Activated CD8-positive, alpha-beta memory T cell treated with anti-CD3 and anti-CD28 coated beads, Interleukin-2, amount 50 U/mL, for 24 hours (primary cell): Measurements from ENCODE around the gene SERPINI2.

Experiments
- DNase-seq: peaks from one replicate; pipeline ENCODE4 v3.0.0-alpha.2; 2020; ENCODE audit errors: extremely low read depth

The SERPINI2 gene, protein sequence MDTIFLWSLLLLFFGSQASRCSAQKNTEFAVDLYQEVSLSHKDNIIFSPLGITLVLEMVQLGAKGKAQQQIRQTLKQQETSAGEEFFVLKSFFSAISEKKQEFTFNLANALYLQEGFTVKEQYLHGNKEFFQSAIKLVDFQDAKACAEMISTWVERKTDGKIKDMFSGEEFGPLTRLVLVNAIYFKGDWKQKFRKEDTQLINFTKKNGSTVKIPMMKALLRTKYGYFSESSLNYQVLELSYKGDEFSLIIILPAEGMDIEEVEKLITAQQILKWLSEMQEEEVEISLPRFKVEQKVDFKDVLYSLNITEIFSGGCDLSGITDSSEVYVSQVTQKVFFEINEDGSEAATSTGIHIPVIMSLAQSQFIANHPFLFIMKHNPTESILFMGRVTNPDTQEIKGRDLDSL

GRCh38 chr3:167473863-167474262, at the start of gene SERPINI2:
Gene SERPINI2 (minus strand): TSS chr3:167474042. CDS start chr3:167471834, 2,208 bp downstream.
- no peak for DNase-seq

GRCh38 chr3:167521006-167521355, 47.1 kb upstream of the SERPINI2 start:
- no peak for DNase-seq

- no peak for DNase-seq
Measured at GRCh38 chr3:167520266-167521005, 46.6 kb upstream of the SERPINI2 start.

GRCh38 chr3:167507954-167508353, 34.1 kb upstream of the SERPINI2 start:
- DNase-seq, result no peak

- no peak for DNase-seq
Measured at GRCh38 chr3:167502401-167502800, 28.6 kb upstream of the SERPINI2 start.

GRCh38 chr3:167501941-167502340, 28.1 kb upstream of the SERPINI2 start:
- DNase-seq, result no peak

DNA sequence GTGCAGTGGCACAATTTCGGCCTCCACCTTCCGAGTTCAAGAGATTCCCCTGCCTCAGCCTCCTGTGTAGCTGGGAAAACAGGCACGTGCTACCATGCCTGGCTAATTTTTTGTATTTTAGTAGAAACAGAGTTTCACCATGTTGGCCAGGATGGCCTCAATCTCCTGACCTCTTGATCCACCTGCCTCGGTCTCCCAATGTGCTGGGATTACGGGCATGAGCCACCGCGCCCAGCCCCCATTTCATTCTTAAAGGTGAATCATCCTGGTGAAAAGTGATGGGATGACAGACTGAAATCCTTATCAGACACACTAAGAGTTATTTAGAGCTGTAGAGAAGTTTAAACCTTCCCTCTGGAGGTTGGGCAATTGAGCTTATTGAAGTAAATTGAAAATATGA, 24.1 kb upstream of the SERPINI2 start:
- no peak for DNase-seq

- DNase-seq, result no peak
Measured at GRCh38 chr3:167493244-167493643, 19.4 kb upstream of the SERPINI2 start.

DNA sequence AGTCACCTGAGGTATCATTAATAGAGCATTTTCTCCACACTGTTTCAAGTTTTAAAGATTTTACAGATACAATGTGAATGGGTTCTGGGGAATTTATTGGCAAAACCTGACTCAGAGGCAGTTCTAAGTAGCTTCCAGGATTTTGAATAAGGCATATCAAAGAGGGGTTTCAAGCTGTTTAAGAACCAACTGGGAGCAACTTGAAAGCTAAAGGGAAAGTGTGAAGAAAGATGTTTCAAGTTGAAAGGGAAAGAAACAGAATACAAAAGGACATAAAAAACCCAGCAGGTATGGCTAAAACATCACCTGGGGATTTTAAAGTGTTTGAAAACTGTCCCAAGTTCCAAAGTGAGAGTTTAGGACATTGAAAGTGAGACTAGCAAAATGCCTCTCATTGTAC, 17.8 kb upstream of the SERPINI2 start:
- no peak for DNase-seq

GRCh38 chr3:167489571-167489970, 15.7 kb upstream of the SERPINI2 start:
- DNase-seq, result no peak

- DNase-seq, result no peak
Measured at GRCh38 chr3:167487556-167487955, 13.7 kb upstream of the SERPINI2 start.

DNA sequence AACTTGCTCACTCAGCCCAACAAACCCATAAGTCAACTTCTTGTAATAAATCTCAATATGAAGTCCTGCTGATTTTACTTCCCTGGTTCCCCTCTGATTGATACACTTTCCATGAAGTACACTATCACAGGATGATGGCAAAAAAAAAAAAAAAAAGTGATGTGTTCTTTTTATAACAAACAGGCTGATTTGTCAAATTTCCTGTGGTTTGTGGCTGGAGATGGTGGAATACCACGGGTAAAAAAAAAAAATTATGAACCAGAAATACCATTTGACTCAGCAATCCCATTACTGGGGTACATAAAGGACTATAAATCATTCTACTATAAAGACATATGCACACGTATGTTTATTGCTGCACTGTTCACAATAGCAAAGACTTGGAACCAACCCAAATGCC, 10.7 kb upstream of the SERPINI2 start:
- DNase-seq, result no peak

GRCh38 chr3:167483708-167484475, 10.1 kb upstream of the SERPINI2 start:
- DNase-seq, result no peak

DNA sequence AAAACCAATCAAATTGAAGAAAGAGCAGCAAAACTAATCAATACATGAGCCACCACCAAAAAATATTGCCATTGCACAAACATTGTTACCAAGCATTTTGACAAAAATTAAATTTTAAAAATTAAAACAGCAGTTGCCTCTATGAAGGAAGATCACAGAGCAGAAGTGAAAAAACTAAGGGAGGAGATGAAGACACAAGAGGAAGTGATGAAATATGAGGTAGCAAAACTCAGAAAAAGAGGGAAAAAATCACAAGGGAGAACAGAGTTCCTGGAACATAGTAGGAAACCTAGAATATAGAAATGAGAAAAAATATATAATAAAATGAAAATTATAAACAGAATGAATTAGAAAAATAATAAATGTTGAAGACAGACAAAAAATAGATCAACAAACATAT, 7.3 kb upstream of the SERPINI2 start:
- no peak for DNase-seq

GRCh38 chr3:167480748-167481147, 6.9 kb upstream of the SERPINI2 start:
- no peak for DNase-seq

DNA sequence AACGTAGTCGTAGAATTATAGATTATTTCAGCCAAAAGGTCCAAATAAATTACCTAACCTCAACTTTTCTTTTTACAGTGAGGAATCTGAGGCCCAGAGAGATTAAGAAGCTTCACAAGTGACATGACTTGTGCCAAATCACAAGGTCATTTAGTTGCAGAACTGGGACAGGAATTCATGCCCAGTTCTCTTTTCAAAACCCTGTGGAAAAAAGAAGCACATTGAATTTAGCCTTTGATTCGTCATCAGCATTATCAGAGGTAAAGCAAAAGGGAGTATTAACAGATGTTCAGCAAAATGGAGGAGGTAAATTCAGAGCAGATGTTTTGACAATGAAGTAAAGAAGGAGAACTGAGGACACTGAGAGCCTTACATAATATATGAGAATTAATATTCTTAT, 4.5 kb downstream of the SERPINI2 start:
- no peak for DNase-seq

DNA sequence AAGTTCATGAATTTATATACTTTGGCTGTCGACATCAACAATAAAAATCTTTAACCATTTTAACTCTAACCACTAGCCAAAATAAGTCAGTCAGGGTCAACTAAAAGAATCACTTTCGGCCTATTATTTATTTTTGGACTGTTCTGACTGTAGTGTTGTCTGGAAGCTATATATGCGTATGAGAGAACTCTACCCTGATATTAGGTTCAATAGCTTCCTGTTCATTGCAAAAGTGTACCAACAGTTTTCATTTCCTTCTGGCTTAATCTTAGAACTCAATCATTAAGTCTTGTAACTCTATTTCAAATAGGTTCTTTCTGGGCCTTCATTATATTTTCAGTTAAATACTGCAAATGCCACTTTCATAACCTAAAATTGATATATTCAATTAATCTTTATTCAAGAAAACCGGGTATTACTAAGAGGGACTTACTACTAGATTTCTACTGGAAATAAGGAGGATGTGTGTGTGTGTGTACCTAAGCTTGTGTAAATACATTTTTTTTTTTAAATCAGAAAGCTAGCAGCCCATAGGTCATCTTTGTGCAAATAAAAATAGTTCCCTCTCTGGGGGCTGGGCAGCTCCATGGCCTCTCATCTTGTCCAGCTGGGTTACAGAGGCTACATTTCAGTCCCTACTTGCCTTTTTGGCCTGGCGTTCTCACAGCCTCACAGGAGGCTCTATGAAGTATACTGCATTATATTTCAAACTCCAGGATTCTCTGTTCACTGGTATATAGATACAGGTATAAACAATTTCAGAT, 5.8 kb downstream of the SERPINI2 start:
- no peak for DNase-seq

DNA sequence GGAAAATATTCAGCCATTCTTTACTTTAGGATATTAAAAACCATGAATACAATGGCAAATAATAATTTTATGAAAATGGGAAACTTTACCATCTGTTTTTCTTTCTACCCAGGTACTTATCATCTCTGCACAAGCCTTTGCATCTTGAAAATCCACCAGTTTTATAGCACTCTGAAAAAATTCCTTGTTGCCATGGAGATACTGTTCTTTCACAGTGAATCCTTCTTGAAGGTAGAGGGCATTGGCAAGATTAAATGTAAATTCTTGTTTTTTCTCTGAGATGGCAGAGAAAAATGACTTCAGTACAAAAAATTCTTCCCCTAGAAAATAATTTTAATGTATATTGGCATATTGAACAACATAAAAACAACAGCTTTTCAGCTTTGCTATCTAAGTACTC, 6.9 kb downstream of the SERPINI2 start:
- DNase-seq, result no peak

GRCh38 chr3:167456157-167456799, 17.6 kb downstream of the SERPINI2 start:
- no peak for DNase-seq

GRCh38 chr3:167453815-167454214, 20.0 kb downstream of the SERPINI2 start:
- no peak for DNase-seq

DNA sequence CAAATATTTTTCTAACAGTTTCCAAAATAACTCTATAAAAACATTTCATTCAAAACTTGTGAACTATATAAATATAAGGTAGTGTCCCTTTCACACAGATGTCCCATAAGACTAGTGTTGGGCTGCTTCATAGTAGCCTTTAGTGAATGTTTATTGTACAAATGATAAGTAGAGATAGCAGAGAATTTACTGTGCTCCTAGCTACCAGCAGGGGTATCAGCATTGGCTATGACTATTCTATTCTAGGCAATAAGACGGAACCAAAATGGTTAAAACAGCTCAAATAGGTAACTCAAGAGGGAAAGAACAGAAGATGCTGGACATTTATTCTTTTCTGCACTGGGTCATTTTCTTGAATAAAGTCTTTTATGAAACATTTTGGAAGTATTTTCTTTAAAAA, 22.6 kb downstream of the SERPINI2 start:
- DNase-seq, result no peak
